Measurements from ENCODE around the gene MSANTD1. TPM values are rescaled to one million over a fixed set of nuclear protein-coding genes. Genes with fewer than 3 reads are reported as not detected.

Gene MSANTD1
- total and polyA plus RNA-seq, 2 donors (not counting 3 experiments of a cell fraction or from before 2014, with no cell fraction given), result 0.14 to 1.2 TPM

DNA sequence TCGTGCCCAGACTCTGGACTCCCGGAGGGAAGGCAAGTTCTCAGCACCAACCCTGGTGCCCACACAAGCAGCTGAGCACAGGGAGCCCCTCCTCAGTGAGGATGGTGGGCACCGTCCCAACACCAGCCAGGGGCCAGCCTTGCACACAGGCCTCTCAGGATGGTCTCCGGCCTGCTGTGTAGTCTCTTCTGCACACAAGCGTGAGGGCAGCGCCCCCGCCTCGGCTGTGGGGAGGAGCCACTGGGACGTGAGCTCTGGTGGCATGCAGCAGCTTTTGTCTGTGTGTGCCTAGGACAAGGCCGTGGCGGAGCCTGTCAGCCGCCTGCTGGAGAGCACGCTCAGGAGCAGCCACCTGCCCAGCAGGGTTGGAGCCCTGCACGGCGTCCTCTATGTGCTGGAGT is 16.1 kb upstream of the MSANTD1 start:
- H3K9me1 ChIP-seq (replicated peaks; ENCODE audit: control insufficient read depth, extremely low read depth, insufficient read depth, low read length), result no peaks in the 10 kb centered on the region
- no peak overlapping the region for H3K4me2 ChIP-seq (ENCODE audit: insufficient read depth, low read length)
- no peaks in the 10 kb centered on the region for H3K79me2 ChIP-seq (ENCODE audit: control insufficient read depth, insufficient read depth, low read length)
- DNase-seq (ENCODE audit: low read depth, low spot score), result no peak
- no peaks in the 10 kb centered on the region for H3K27me3 ChIP-seq (ENCODE audit: control insufficient read depth in 2 of 2, insufficient read depth in 2 of 2, low read length in 2 of 2)
- no peaks in the 10 kb centered on the region for H3K9me3 ChIP-seq (replicated peaks; ENCODE audit: control insufficient read depth, insufficient read depth, low read length)
- no peak overlapping the region for H3K9ac ChIP-seq (replicated peaks; ENCODE audit: extremely low read depth, insufficient read depth, low read length)
- POLR2A ChIA-PET, result no interaction called here
- no peaks in the 10 kb centered on the region for H3K4me1 ChIP-seq (ENCODE audit: control insufficient read depth, extremely low read depth, insufficient read depth, low read length)
- intact Hi-C loops (cut with micrococcal nuclease), result no loop called here
- no peak for TF ChIP-seq GATA2 (IDR thresholded peaks at IDR 0.05; ENCODE audit: insufficient read depth, insufficient read length, low read depth, low read length)
- TF ChIP-seq POLR2A (IDR thresholded peaks at IDR 0.05; ENCODE audit: low read depth, low read length), result no peak
- H3K27ac ChIP-seq (ENCODE audit: insufficient read depth, low read depth, low read length), result no peak overlapping the region
- no peak overlapping the region for H3K4me3 ChIP-seq (replicated peaks in 1 of 3; ENCODE audit: insufficient read depth in 1 of 3, low read depth in 1 of 3, low read length in 3 of 3)
- no peak for FAIRE-seq
- CTCF ChIA-PET, result no interaction called here
- no peak overlapping the region for H2AFZ ChIP-seq (ENCODE audit: low read depth, low read length)
- H3K36me3 ChIP-seq (ENCODE audit: control insufficient read depth in 2 of 2, extremely low read depth in 1 of 2, insufficient read depth in 2 of 2, low read length in 2 of 2), result peaks cover 0 to 65% of the 10 kb centered on the region in 2 experiments
- dilution Hi-C loops (cut with MboI; ENCODE audit: extremely low pct_ligation_motif_present, low sequenced_read_pairs), result no loop called here
- no peaks in the 10 kb centered on the region for H4K20me1 ChIP-seq (replicated peaks; ENCODE audit: control insufficient read depth, extremely low read depth, insufficient read depth, low read length)
- BruUV-seq (replicated peaks), result no TSS peak

DNA sequence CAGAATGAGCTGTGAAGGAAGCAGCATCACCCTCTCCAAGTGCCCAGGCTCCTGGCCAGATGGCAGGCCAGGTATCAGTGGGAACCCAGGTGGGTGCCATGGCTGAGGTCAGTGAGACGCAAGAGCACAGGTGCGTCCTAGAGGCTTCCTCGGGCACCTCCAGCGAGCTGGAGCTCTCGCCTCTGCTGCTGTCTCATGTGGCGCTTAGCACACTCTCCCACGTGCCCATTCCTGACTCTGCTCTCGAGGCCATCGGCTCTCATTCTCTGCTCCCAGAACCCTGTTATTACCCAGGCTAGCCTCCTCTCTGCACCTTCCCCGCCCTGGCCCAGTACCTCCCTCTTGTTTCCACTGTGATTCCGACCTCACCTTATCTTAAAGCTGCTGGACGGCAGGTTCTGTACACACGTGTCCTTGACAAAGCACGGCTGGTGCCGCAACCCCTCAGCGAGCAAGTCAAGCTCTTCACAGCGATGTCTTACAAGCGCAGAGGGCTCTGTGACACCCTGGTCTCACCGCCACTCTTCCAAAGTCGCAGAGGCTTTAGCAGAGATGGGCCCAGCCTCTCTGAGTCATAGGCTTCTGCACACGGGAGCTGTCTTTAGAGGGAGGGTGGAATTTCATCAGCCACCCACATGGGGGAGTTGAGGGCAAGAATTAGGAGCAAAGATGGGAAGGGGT is 15.4 kb upstream of the MSANTD1 start:
- intact Hi-C loops (cut with micrococcal nuclease), result no loop called here
- H3K27ac ChIP-seq (ENCODE audit: insufficient read depth, low read depth, low read length), result no peak overlapping the region
- TF ChIP-seq, protein P1, sequence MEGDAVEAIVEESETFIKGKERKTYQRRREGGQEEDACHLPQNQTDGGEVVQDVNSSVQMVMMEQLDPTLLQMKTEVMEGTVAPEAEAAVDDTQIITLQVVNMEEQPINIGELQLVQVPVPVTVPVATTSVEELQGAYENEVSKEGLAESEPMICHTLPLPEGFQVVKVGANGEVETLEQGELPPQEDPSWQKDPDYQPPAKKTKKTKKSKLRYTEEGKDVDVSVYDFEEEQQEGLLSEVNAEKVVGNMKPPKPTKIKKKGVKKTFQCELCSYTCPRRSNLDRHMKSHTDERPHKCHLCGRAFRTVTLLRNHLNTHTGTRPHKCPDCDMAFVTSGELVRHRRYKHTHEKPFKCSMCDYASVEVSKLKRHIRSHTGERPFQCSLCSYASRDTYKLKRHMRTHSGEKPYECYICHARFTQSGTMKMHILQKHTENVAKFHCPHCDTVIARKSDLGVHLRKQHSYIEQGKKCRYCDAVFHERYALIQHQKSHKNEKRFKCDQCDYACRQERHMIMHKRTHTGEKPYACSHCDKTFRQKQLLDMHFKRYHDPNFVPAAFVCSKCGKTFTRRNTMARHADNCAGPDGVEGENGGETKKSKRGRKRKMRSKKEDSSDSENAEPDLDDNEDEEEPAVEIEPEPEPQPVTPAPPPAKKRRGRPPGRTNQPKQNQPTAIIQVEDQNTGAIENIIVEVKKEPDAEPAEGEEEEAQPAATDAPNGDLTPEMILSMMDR (IDR thresholded peaks at IDR 0.05; ENCODE audit: extremely low read depth in 1 of 2, insufficient read depth in 1 of 2, low read depth in 1 of 2, low read length in 2 of 2), result no peak
- TF ChIP-seq EZH2 (IDR thresholded peaks at IDR 0.05; ENCODE audit: borderline replicate concordance, low read depth, low read length, severe bottlenecking), result no peak
- no peak for TF ChIP-seq POLR2AphosphoS5 (IDR thresholded peaks at IDR 0.05; ENCODE audit: insufficient read depth, low read depth, low read length)
- no peak for TF ChIP-seq POLR2A (IDR thresholded peaks at IDR 0.05; ENCODE audit: low read depth, low read length)
- TF ChIP-seq, protein P2, sequence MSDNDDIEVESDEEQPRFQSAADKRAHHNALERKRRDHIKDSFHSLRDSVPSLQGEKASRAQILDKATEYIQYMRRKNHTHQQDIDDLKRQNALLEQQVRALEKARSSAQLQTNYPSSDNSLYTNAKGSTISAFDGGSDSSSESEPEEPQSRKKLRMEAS (IDR thresholded peaks at IDR 0.05; ENCODE audit: insufficient read depth, insufficient read length), result no peak
- no peak for TF ChIP-seq JUN (IDR thresholded peaks at IDR 0.05; ENCODE audit: borderline replicate concordance, insufficient read depth, insufficient read length, low read depth)
- no peak for TF ChIP-seq FOS (IDR thresholded peaks at IDR 0.05; ENCODE audit: borderline replicate concordance, insufficient read depth, low read length)
- TF ChIP-seq MYC (IDR thresholded peaks at IDR 0.05; ENCODE audit: low read depth, low read length), result no peak
- TF ChIP-seq GATA2 (IDR thresholded peaks at IDR 0.05; ENCODE audit: insufficient read depth, insufficient read length, low read depth, low read length), result no peak
- FAIRE-seq, result no peak
- H3K4me1 ChIP-seq (ENCODE audit: control insufficient read depth, extremely low read depth, insufficient read depth, low read length), result no peaks in the 10 kb centered on the region
- no peaks in the 10 kb centered on the region for H3K9me1 ChIP-seq (replicated peaks; ENCODE audit: control insufficient read depth, extremely low read depth, insufficient read depth, low read length)
- no peaks in the 10 kb centered on the region for H4K20me1 ChIP-seq (replicated peaks; ENCODE audit: control insufficient read depth, extremely low read depth, insufficient read depth, low read length)
- H3K36me3 ChIP-seq (ENCODE audit: control insufficient read depth in 2 of 2, extremely low read depth in 1 of 2, insufficient read depth in 2 of 2, low read length in 2 of 2), result peaks cover 0 to 58% of the 10 kb centered on the region in 2 experiments
- BruUV-seq (replicated peaks), result no TSS peak
- POLR2A ChIA-PET, result no interaction called here
- no peak overlapping the region for H3K9ac ChIP-seq (replicated peaks; ENCODE audit: extremely low read depth, insufficient read depth, low read length)
- H3K79me2 ChIP-seq (ENCODE audit: control insufficient read depth, insufficient read depth, low read length), result no peaks in the 10 kb centered on the region
- CTCF ChIA-PET, result no interaction called here
- no peak for DNase-seq (ENCODE audit: low read depth, low spot score)
- no peak overlapping the region for H2AFZ ChIP-seq (ENCODE audit: low read depth, low read length)
- dilution Hi-C loops (cut with MboI; ENCODE audit: extremely low pct_ligation_motif_present, low sequenced_read_pairs), result no loop called here
- H3K4me3 ChIP-seq (replicated peaks in 1 of 3; ENCODE audit: insufficient read depth in 1 of 3, low read depth in 1 of 3, low read length in 3 of 3), result no peak overlapping the region
- H3K9me3 ChIP-seq (replicated peaks; ENCODE audit: control insufficient read depth, insufficient read depth, low read length), result no peaks in the 10 kb centered on the region
- no peak overlapping the region for H3K4me2 ChIP-seq (ENCODE audit: insufficient read depth, low read length)
- no peaks in the 10 kb centered on the region for H3K27me3 ChIP-seq (ENCODE audit: control insufficient read depth in 2 of 2, insufficient read depth in 2 of 2, low read length in 2 of 2)
